ENCODE results near the gene PRDX2.
"Not testable (repeated sequence)": the region's sequence is repeated elsewhere in the genome, so short reads cannot be mapped to it uniquely, and the experiment has no call there.

The PRDX2 gene

GRCh38 chr19:12833418-12833737 is 31.8 kb upstream of the PRDX2 start:
- Histone ChIP-seq H3K18ac (ENCODE audit: low read length) (no peak overlapping the region), H3K4me3 (ENCODE audit: low read length) (no peak overlapping the region), H3K79me2 (ENCODE audit: control insufficient read depth, insufficient read depth, low read length) (no peaks in the 10 kb centered on the region), H2AK5ac (ENCODE audit: low read length) (no peak overlapping the region), H3K56ac (ENCODE audit: low read length) (no peak overlapping the region), H3K4me2 (ENCODE audit: low read length) (no peak overlapping the region), H3K36me3 (ENCODE audit: control insufficient read depth, insufficient read depth, low read length) (no peaks in the 10 kb centered on the region), H2BK15ac (replicated peaks; ENCODE audit: low read depth) (no peak overlapping the region), H3K4me1 (ENCODE audit: control insufficient read depth, low read depth, low read length) (no peaks in the 10 kb centered on the region), H3K27ac (ENCODE audit: low read depth, low read length) (no peak overlapping the region), H3K9ac (ENCODE audit: low read length) (no peak overlapping the region), H3K23ac (ENCODE audit: low read length) (no peak overlapping the region), H3K4ac (ENCODE audit: low read depth, low read length) (no peak overlapping the region), H2BK5ac (ENCODE audit: low read length) (no peak overlapping the region), H3K79me1 (ENCODE audit: low read length) (no peaks in the 10 kb centered on the region), H4K8ac (ENCODE audit: low read depth, low read length) (no peak overlapping the region), H3K27me3 (ENCODE audit: insufficient read depth, low read length, poor library complexity) (no peaks in the 10 kb centered on the region), H2BK120ac (ENCODE audit: low read depth, low read length) (no peak overlapping the region), H4K5ac (ENCODE audit: low read length) (no peak overlapping the region)
- WGBS (ENCODE audit: extremely low coverage, insufficient coverage, low lambda C conversion rate): no CpG with 5 or more reads among the region's 5 CpGs
- no peak for DNase-seq

- Histone ChIP-seq H3K27me3 (ENCODE audit: insufficient read depth, low read length, poor library complexity) (no peaks in the 10 kb centered on the region), H3K9ac (ENCODE audit: low read length) (peak overlapping the region; percentile 69), H3K4me3 (ENCODE audit: low read length) (no peak overlapping the region), H3K18ac (ENCODE audit: low read length) (no peak overlapping the region), H3K4me1 (ENCODE audit: control insufficient read depth, low read depth, low read length) (no peaks in the 10 kb centered on the region), H3K27ac (ENCODE audit: low read depth, low read length) (no peak overlapping the region), H3K4me2 (ENCODE audit: low read length) (peak overlapping the region; percentile 61), H3K79me1 (ENCODE audit: low read length) (no peaks in the 10 kb centered on the region), H3K56ac (ENCODE audit: low read length) (peak overlapping the region; percentile 75), H3K4ac (ENCODE audit: low read depth, low read length) (no peak overlapping the region), H4K5ac (ENCODE audit: low read length) (no peak overlapping the region), H4K8ac (ENCODE audit: low read depth, low read length) (no peak overlapping the region), H3K79me2 (ENCODE audit: control insufficient read depth, insufficient read depth, low read length) (no peaks in the 10 kb centered on the region), H2AK5ac (ENCODE audit: low read length) (no peak overlapping the region), H2BK5ac (ENCODE audit: low read length) (no peak overlapping the region), H2BK120ac (ENCODE audit: low read depth, low read length) (no peak overlapping the region), H3K23ac (ENCODE audit: low read length) (peak overlapping the region; percentile 81), H3K36me3 (ENCODE audit: control insufficient read depth, insufficient read depth, low read length) (no peaks in the 10 kb centered on the region), H2BK15ac (replicated peaks; ENCODE audit: low read depth) (no peak overlapping the region)
- peak; percentile 63 for DNase-seq
- WGBS (ENCODE audit: extremely low coverage, insufficient coverage, low lambda C conversion rate): no CpG with 5 or more reads among the region's 23 CpGs
These were observed 26.9 kb upstream of the PRDX2 start for GRCh38 chr19:12828494-12828893.

- no peaks in the 10 kb centered on the region for H3K36me3 ChIP-seq (ENCODE audit: control insufficient read depth, insufficient read depth, low read length)
- no peak overlapping the region for H4K8ac ChIP-seq (ENCODE audit: low read depth, low read length)
- H3K9ac ChIP-seq (ENCODE audit: low read length): peak overlapping the region; percentile 63
- H2BK120ac ChIP-seq (ENCODE audit: low read depth, low read length): no peak overlapping the region
- no peak overlapping the region for H2BK15ac ChIP-seq (replicated peaks; ENCODE audit: low read depth)
- no peaks in the 10 kb centered on the region for H3K79me1 ChIP-seq (ENCODE audit: low read length)
- WGBS (ENCODE audit: extremely low coverage, insufficient coverage, low lambda C conversion rate): no CpG with 5 or more reads among the region's 46 CpGs
- peak overlapping the region; percentile 87 for H3K4me2 ChIP-seq (ENCODE audit: low read length)
- no peak overlapping the region for H3K18ac ChIP-seq (ENCODE audit: low read length)
- no peaks in the 10 kb centered on the region for H3K79me2 ChIP-seq (ENCODE audit: control insufficient read depth, insufficient read depth, low read length)
- H4K5ac ChIP-seq (ENCODE audit: low read length): no peak overlapping the region
- no peak overlapping the region for H3K27ac ChIP-seq (ENCODE audit: low read depth, low read length)
- H3K4ac ChIP-seq (ENCODE audit: low read depth, low read length): no peak overlapping the region
- H2AK5ac ChIP-seq (ENCODE audit: low read length): no peak overlapping the region
- H3K27me3 ChIP-seq (ENCODE audit: insufficient read depth, low read length, poor library complexity): no peaks in the 10 kb centered on the region
- peak overlapping the region; percentile 27 for H3K4me3 ChIP-seq (ENCODE audit: low read length)
- peak; percentile 91 for DNase-seq
- H3K4me1 ChIP-seq (ENCODE audit: control insufficient read depth, low read depth, low read length): no peaks in the 10 kb centered on the region
- H2BK5ac ChIP-seq (ENCODE audit: low read length): no peak overlapping the region
- H3K23ac ChIP-seq (ENCODE audit: low read length): no peak overlapping the region
- peak overlapping the region; percentile 86 for H3K56ac ChIP-seq (ENCODE audit: low read length)
These were observed 23.9 kb upstream of the PRDX2 start for GRCh38 chr19:12825254-12826131.

GRCh38 chr19:12821761-12822160 is 20.2 kb upstream of the PRDX2 start:
- H3K27ac ChIP-seq (ENCODE audit: low read depth, low read length): no peak overlapping the region
- no CpG with 5 or more reads among the region's 2 CpGs for WGBS (ENCODE audit: extremely low coverage, insufficient coverage, low lambda C conversion rate)

GRCh38 chr19:12817810-12818209 is 16.2 kb upstream of the PRDX2 start:
- not testable (repeated sequence) for H3K9ac ChIP-seq (ENCODE audit: low read length); H2AK5ac ChIP-seq (ENCODE audit: low read length); H4K8ac ChIP-seq (ENCODE audit: low read depth, low read length); H2BK120ac ChIP-seq (ENCODE audit: low read depth, low read length); H3K4ac ChIP-seq (ENCODE audit: low read depth, low read length); H3K4me1 ChIP-seq (ENCODE audit: control insufficient read depth, low read depth, low read length); H3K79me1 ChIP-seq (ENCODE audit: low read length); H2BK15ac ChIP-seq (replicated peaks; ENCODE audit: low read depth); H3K27ac ChIP-seq (ENCODE audit: low read depth, low read length); DNase-seq; H3K27me3 ChIP-seq (ENCODE audit: insufficient read depth, low read length, poor library complexity); H3K56ac ChIP-seq (ENCODE audit: low read length); H3K4me3 ChIP-seq (ENCODE audit: low read length); H4K5ac ChIP-seq (ENCODE audit: low read length); H3K79me2 ChIP-seq (ENCODE audit: control insufficient read depth, insufficient read depth, low read length); H3K4me2 ChIP-seq (ENCODE audit: low read length); H3K23ac ChIP-seq (ENCODE audit: low read length); H3K18ac ChIP-seq (ENCODE audit: low read length); H3K36me3 ChIP-seq (ENCODE audit: control insufficient read depth, insufficient read depth, low read length); H2BK5ac ChIP-seq (ENCODE audit: low read length)
- no CpG with 5 or more reads among the region's 11 CpGs for WGBS (ENCODE audit: extremely low coverage, insufficient coverage, low lambda C conversion rate)

More at GRCh38 chr19:12821761-12822160, 20.2 kb upstream of the PRDX2 start:
- Histone ChIP-seq H2BK120ac (ENCODE audit: low read depth, low read length) (no peak overlapping the region), H3K4me2 (ENCODE audit: low read length) (no peak overlapping the region), H3K4ac (ENCODE audit: low read depth, low read length) (no peak overlapping the region), H3K79me2 (ENCODE audit: control insufficient read depth, insufficient read depth, low read length) (no peaks in the 10 kb centered on the region), H3K23ac (ENCODE audit: low read length) (no peak overlapping the region), H3K9ac (ENCODE audit: low read length) (no peak overlapping the region), H3K56ac (ENCODE audit: low read length) (no peak overlapping the region), H2AK5ac (ENCODE audit: low read length) (no peak overlapping the region), H4K8ac (ENCODE audit: low read depth, low read length) (no peak overlapping the region), H3K4me3 (ENCODE audit: low read length) (no peak overlapping the region), H2BK15ac (replicated peaks; ENCODE audit: low read depth) (no peak overlapping the region), H3K36me3 (ENCODE audit: control insufficient read depth, insufficient read depth, low read length) (no peaks in the 10 kb centered on the region), H3K18ac (ENCODE audit: low read length) (no peak overlapping the region), H2BK5ac (ENCODE audit: low read length) (no peak overlapping the region), H3K27me3 (ENCODE audit: insufficient read depth, low read length, poor library complexity) (no peaks in the 10 kb centered on the region), H3K4me1 (ENCODE audit: control insufficient read depth, low read depth, low read length) (no peaks in the 10 kb centered on the region), H4K5ac (ENCODE audit: low read length) (no peak overlapping the region), H3K79me1 (ENCODE audit: low read length) (no peaks in the 10 kb centered on the region)
- DNase-seq: no peak

- H3K4ac ChIP-seq (ENCODE audit: low read depth, low read length); H3K18ac ChIP-seq (ENCODE audit: low read length); H2AK5ac ChIP-seq (ENCODE audit: low read length); H3K79me1 ChIP-seq (ENCODE audit: low read length); H2BK120ac ChIP-seq (ENCODE audit: low read depth, low read length); H3K23ac ChIP-seq (ENCODE audit: low read length); H4K5ac ChIP-seq (ENCODE audit: low read length); H3K4me2 ChIP-seq (ENCODE audit: low read length); H3K79me2 ChIP-seq (ENCODE audit: control insufficient read depth, insufficient read depth, low read length); H4K8ac ChIP-seq (ENCODE audit: low read depth, low read length); H3K9ac ChIP-seq (ENCODE audit: low read length); H3K27ac ChIP-seq (ENCODE audit: low read depth, low read length); H3K27me3 ChIP-seq (ENCODE audit: insufficient read depth, low read length, poor library complexity); H3K4me3 ChIP-seq (ENCODE audit: low read length); H2BK5ac ChIP-seq (ENCODE audit: low read length); H2BK15ac ChIP-seq (replicated peaks; ENCODE audit: low read depth); DNase-seq; H3K36me3 ChIP-seq (ENCODE audit: control insufficient read depth, insufficient read depth, low read length); H3K56ac ChIP-seq (ENCODE audit: low read length); H3K4me1 ChIP-seq (ENCODE audit: control insufficient read depth, low read depth, low read length): not testable (repeated sequence)
- no CpG with 5 or more reads among the region's 6 CpGs for WGBS (ENCODE audit: extremely low coverage, insufficient coverage, low lambda C conversion rate)
These were observed 15.6 kb upstream of the PRDX2 start for GRCh38 chr19:12817188-12817587.
